ENCODE data around the gene MTUS2.

- no peak for TF ChIP-seq CTCF (conservative IDR thresholded peaks at IDR 0.05 in 1 of 2, IDR thresholded peaks at IDR 0.05 in 1 of 2; ENCODE audit: extremely low read depth in 1 of 2, insufficient read depth in 1 of 2, low read depth in 1 of 2, low read length in 2 of 2)
- TF ChIP-seq EZH2 (IDR thresholded peaks at IDR 0.05; ENCODE audit: borderline replicate concordance, low read length): no peak
Observed at GRCh38 chr13:29535663-29536655, 715.8 kb downstream of the MTUS2 start.

All from mammary epithelial cell (primary cell).